DLD1 (cell line): ENCODE data around the gene CLPTM1L.
"Not testable (repeated sequence)": the region's sequence is repeated elsewhere in the genome, so short reads cannot be mapped to it uniquely, and the experiment has no call there.

Experiments
- in situ Hi-C: cut with HindIII; loops from 2 replicates; pipeline ENCODE4 v1.10.0; 2017; ENCODE audit warnings: low sequenced_read_pairs

The CLPTM1L gene

DNA sequence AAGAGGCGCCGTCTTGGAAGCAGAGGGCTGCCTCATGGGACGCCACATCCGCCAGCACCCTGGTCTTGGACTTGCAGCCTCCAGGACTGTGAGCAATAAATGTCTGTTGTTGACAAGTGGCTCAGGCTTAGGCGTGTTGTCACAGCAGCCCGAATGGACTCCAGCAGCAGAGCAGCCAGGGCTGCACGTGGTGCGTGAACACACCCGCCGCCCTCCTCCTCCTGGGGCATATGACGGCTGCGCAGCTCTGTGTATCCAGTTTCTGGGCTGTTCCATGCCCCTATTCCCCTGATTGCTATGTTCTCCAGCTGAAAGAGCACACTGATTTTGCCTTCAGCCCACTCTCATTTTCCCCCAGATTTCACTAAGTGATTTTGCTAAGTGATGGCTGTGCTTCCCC lies 36.0 kb upstream of the CLPTM1L start:
- in situ Hi-C loops = no loop called here

DNA sequence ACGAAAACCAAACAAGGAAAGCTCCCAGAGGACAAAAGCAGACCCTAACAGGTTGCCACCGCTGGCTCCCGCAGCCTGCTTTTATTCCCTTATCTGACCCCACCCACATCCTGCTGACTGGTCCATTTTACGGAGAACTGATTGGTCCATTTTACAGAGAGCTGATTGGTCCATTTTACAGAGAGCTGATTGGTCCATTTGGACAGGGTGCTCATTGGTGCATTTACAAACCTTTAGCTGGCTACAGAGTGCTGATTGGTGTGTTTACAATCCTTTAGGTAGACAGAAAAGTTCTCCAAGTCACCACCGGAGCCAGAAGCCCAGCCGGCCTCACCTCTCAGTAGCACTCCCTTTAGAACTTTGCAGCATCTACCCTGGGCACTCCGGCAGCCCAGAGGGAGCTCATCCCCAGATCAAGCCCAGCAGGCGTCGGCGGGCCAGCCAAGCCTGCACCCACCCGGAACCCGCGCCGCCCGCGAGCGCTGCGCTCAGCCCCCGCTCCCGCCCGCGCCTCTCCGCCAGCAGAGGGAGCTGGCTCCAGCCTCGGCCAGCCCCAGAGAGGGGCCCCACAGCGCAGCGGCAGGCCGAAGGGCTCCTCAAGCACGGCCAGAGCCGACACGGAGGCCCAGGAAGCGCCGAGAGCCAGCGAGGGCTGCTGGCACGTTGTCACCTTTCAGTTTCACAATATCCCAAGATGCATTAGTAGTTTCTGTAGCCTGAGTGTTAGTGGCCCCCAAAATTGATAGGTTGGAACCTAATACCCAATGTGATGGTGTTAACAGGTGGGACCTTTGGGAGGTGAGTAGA lies 35.3 kb upstream of the CLPTM1L start:
- in situ Hi-C loops = no loop called here

DNA sequence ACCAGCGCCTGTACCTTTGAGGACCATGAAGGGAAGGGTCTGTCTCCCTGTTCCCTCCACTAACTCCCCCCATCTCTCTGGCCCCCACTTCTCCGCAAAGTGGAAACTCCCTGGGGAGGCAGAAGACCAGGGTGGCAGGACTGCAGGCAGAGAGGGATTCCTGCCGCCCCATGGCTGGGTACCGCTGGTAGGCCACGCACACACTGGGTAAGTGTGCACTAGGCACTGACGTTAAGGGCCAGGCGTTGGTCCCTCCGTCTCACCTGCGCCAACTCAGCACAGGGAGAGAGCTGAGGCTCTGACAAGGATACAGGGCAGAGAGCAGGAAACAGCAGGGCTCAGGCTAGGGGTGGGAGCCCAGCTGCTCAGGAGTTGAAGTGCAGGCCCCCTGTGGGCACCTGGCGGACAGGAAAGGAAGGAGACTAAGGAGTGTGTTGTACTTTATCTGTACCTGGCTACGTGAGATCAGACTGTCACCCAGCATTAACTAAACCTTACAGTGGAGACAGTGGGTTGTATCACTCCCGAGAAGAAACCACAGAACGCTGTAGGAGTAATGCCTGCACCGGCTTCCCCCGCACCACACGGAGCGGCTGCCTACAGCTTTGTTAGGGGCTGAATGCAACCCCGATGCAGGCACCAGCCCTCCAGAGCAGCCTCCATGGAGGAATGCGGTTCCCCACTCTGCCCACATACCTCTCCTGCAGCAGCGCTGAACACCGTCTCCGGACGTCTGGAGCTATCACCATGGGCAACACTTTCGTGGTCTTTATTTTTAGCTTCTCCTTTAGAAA lies 34.2 kb upstream of the CLPTM1L start:
- in situ Hi-C loops = no loop called here

DNA sequence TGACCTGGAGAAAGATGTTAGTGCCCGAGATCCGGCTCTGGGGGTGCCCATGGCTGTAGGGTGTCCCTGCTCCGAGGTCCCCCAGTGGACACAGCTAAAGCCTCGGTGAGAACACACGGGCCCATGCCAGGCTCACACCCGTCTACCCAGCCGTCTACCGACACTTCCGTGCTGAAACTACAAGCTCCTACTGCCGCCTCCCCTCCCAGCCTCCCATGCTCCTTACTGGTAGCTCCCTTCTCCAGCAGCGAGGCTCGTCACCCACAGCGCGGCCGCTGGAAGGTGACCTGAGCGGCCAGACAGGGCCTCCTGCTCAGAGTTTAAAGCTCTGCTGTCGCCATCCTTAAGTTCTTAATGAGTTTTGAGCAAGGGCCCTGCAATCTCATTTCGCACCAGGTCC lies 33.2 kb upstream of the CLPTM1L start:
- in situ Hi-C loops = no loop called here

DNA sequence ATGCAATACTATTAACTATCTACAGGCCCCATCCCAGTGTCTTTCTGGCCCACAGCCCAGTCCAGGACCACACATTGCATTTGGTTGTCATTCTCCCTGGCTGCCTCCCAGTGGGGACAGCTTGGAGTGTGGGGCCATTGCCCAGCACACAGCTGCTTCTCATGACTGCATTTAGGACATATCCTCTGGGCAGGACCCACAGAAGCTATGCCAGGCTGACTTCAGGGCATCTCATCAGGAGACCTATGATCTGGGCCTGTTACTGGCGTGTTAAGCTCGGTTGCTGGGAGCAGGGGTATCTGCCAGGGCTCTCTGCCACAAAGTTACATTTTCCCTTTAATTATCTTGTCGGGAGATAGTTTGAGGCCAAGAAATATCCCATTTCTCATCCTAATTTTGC lies 32.1 kb upstream of the CLPTM1L start:
- in situ Hi-C loops = no loop called here

DNA sequence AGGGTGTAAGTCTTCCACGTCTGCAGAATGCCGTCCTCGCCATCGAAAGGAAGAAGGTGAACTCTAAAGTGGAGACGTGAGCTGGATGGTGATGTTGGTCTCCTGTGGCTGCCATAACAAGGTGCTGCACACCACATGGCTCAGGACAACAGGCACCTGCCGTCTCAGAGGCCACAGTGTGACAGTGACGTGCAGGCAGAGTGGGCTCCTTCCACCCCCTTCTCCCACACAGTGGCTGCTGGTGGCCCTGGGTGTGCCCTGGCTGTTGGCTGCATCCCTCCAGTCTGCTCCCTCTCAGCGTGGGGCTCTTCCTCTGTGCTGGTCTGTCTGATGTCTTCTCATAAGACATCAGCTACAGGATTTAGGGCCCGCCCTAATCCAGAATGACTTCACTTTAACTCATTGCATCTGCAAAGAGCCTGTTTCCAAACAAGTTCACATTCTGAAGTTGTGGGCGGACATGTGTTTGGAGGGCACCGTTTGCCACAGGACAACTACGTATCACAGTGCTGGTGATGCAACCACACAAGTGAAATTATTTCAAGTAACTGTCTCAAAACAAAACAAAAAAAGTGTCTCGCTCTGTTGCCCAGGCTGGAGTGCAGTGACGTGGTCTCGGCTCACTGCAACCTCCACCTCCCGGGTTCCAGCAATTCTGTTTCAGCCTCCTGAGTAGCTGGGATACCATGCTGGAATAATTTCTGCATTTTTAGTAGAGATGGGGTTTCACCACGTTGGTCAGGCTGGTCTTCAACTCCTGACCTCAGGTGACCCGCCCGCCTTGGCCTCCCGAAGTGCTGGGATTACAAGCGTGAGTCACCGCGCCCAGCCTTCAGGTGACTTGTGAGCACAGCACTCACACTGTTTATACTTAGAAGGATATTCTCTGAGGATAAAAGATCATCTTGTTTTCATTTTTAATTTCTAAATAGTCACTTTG lies 31.2 kb upstream of the CLPTM1L start:
- in situ Hi-C loops = no loop called here

DNA sequence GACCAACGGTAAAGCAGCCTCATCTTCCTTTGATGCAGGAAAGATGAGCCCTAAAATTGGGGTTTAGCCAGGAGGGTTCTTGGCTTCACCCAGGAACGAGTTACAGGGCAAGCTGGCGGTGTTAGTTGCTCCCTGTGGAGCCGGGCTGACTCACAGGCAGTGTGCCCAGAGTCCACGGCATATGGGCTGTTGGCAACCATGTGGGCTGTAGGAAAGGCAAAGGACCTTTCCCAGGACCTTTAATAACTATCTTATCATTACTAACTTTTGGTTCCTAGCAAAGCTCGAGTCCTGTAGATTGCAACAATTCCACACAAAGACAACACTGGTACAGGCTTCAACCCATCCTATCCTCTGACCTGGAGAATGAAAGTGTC lies 29.8 kb upstream of the CLPTM1L start:
- in situ Hi-C loops = no loop called here

DNA sequence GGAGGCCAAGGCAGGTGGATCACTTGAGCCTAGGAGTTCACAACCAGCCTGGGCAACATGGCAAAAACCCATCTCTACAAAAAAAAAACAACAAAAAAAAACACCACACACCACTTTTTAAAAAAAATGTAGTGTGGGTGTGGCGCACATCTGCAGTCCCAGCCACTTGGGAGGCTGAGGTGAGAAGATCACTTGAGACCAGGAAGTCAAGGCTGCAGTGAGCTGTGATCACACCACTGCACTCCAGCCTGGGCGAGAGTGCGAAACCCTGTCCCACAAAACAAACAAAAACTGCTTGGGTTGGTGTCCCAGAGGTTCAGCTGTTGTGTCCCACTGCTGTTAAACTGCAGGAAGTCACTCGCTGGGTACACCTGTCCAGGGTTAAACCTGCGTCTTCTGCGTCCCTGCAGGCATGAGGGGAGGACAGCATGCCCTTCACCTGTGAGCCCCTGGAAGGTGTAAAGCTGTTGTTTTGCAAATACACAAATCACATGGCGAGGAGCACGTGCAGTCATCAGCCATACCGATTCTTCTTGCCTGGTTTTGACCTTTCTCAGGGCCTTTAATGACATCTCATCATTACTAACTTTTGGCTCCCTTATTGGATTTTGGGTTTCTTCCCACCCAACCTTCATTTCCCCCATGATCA lies 29.3 kb upstream of the CLPTM1L start:
- in situ Hi-C loops = no loop called here

DNA sequence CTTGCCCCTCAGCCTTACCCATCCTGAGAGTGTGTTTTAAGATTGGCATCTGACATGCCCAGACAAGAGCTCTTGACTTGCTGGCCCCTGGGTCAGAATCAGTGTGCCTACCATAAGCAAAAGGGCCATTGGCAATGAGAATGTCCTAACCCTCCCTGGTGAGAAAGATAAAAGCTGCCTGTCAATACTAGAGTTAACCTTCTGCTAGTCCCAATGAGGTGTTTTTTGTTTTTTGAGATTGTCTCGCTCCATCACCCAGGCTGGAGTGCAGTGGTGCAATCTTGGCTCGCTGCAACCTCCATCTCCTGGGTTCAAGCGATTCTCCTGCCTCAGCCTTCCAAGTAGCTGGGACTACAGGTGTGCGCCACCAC lies 27.1 kb upstream of the CLPTM1L start:
- in situ Hi-C loops = not testable (repeated sequence)

DNA sequence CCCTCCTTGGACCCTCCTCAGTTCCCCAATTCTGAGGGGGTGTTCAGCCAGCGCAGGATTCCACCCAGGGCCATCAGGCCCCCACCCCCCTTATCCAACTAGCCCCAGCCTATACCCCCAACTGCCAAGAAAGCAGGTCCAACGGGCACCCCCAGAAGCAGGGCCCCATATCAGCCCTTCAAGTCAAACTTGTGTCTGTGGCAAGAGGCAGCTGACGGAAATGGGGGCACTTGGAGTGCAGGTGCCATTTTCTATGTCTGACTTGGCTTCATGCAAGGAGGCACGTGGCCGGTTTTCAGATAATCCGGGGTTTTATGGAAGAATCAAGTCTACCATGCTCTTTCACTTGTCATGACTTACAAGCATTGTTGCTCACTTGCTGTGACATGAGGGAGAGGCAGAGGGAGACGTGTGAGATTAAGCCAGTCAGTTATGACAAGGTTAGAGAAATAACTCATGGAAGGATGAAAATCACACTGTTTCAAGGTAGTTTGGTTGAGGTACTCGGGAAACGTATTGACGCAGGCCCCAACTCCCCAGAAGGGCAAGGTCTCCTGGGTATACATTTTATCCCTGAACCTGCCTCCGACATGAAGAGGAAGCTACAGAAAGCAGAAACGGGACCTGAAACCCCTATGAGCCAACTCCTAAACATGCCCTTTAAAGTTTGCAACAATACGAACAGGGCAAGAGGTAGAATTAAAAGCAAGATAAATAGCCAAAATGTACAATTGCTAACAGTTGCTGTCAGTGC lies 26.5 kb upstream of the CLPTM1L start:
- in situ Hi-C loops = no loop called here

DNA sequence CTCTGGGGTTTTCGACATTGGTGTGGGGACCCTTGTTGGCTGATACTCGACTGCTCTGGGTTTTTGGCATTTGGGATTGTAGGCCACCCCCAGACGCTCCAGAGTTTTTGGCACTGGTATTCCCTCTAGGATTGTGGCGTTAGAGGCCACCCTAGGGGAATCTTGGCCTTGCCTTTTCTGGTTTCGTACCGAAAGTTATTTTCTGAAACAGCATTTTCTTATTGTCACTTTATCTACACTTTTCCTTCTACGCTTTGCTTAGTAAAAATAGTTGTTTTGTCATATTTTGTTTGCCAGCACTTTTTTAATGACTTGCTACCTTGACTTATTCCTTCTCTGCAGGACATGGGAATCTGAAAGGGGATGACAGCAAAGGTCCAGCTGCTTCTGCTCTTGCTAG lies 25.1 kb upstream of the CLPTM1L start:
- in situ Hi-C loops = no loop called here

DNA sequence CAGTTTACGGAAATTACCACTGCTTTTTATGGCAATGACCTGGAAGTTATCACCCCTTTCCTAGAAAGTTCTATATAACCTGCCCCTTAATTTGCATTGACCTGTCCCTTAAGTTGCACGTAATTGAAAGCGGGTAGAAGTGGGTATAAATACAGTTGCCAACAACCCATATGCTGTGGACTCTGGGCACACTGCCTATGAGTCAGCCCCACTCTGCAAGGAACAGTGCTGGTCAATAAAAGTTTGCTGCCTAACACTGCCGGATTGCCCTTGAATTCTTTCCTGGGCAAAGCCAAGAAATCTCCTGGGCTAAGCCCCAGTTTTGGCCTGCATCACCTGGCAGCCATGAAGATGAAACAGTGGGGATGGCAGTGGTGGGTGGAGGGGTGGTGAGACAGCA lies 23.9 kb upstream of the CLPTM1L start:
- in situ Hi-C loops = no loop called here

DNA sequence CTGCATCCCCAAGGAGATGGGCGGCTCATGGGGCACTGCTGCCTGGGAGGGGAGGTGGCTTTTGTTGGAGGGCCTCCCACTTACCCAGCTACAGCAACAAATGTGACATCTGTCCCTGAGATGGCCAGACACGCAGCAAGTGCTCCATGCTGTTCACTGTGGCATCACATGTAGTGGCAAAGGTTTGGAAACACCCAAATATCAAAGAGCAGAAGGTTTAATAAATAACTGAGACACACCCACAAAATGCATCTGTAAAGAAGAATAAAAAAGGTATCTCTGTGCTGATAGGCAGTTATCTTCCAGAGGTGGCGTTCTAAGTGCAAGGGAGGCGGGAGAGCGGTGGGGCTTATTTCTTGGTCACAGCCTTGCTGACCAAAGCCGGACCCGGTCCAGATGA lies 23.3 kb upstream of the CLPTM1L start:
- in situ Hi-C loops = no loop called here

DNA sequence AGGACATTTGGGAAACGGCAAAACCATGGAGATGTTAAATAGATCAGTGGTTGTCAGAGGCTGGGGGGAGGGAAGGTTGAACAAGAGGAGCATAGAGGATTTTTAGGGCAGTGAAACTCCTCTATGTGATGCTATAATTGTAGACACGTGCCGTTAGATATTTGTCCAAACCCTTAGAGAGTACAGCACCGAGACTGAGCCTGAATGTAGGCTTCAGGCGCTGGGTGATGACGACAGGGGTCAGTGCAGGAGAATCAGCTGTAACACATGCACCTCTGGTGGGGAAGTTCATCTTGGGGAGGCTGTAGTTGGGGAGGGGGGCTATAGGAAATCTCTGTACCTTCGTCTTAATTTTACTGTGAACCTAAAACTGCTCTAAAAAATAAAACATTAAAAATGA lies 22.2 kb upstream of the CLPTM1L start:
- in situ Hi-C loops = no loop called here

DNA sequence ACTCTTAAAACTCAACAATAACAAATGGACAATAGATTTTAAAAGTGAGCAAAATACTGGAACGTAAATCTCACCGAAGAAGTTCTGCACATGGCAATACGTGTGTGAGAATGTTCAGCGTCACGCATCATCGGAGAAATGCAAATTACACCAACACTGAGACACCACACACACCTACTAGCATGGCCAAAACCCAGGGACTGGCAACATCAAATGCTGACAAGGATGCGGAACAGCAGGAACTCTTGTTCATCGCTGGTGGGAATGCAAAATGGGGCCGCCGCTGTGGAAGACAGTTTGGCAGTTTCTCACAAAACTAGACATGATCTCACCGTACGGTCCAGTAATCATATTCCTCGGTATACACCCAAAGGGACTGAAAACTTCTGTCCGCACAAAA lies 21.6 kb upstream of the CLPTM1L start:
- in situ Hi-C loops = no loop called here

DNA sequence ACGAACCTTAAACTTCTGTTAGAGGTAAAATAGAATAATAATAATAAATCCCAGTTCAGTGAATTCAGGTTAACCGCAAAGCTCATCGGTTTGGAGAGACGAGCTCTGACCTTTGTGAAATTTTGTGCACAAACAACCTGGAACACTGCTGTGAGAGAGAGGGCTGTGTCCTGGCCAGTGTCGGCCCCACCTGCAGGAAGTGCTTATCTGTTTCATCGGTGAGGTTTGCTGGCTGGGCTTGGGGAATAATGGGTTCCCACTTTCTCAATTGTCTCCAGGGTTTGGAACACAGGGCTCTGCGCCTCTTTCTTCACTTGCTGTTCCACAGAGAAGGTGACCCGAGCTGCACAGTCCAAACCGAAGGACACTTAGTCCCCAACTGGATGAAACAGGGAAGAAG lies 19.3 kb upstream of the CLPTM1L start:
- in situ Hi-C loops = no loop called here

DNA sequence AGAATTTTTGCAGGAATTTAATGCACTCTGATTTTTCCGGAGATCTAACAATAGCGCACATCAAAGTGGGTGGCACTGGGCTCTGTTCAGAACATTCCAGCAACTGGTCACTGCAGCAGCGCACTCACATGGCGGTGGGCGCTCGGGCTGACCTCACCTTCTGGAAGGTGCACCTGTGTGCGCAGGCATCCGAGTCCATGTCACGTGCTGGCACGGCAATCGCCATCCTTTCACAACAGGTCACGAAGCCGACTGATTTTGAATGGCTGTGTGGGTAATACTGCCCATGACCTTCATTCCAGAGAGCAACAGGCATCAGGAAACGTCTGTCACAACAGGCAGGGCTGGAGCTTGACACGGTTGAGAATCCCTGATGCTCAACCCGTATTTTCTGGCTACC lies 18.7 kb upstream of the CLPTM1L start:
- in situ Hi-C loops = no loop called here

DNA sequence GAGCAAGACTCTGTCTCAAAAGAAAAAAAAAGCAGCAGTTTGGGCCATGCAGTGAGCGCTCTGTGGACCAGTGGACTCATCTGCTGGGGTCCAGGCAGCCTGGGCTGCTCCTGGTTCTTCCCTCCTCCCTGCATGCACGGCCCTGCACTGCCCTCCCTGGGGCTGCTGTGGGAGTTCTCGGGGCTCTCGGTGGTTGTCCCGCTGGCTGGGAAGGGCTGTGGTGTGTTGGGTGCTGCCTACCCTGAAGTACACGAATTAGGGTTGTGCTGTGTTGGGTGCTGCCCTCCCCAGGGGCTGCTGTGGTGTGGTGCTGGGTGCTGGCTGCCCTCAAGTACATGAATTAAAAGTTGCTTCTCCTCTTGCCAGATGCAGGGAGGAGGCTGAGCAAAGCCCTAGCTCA lies 18.3 kb upstream of the CLPTM1L start:
- in situ Hi-C loops = no loop called here

DNA sequence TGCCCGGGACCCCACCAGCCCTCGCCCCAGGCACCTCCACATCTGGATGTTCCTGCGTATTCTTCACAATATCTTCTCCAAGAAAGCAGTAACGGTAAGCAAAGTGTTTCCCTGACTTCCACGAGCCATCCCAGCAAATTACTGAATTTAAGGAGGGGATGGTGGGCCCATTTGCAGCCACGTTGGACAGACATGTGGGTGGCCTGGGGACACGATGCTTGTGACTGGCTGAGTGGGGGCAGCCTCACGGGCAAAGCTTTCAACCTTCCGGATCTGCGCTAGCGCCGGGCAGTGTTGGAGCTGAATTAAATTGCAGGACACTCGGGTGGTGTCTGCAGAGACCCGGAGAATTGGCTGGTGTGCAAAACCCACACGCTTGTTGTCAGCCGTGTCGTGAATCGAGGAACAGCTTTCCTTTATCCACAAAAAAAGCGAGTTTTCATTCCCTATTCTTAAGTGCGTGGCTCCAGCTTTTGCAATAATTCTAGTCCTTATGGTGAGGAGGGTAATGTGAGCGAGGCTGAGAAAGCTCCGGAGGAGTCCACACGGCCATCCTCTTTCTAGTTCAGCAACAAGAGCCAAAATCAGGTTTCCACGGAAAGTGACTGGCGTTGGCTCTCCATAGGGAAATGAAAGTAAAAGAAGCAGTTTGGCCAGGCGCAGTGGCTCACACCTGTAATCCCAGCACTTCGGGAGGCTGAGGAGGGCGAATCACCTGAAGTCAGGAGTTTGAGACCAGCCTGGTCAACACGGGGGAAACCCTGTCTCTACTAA lies 17.5 kb upstream of the CLPTM1L start:
- in situ Hi-C loops = no loop called here
